Measurements from ENCODE around the gene GLOD5. TPM values are rescaled to one million over a fixed set of nuclear protein-coding genes. Genes with fewer than 3 reads are reported as not detected.

The GLOD5 gene
- total and polyA plus RNA-seq, 9 of the 15 experiments (the other 6 are each of a cell fraction or from before 2014, with no cell fraction given): 0.27 to 4.4 (median 2.2) TPM

- peak; percentile 71 for ATAC-seq
Observed at GRCh38 chrX:48823053-48823452, 61.5 kb downstream of the GLOD5 start.

More at GRCh38 chrX:48823053-48823452, 61.5 kb downstream of the GLOD5 start:
- peak in 1 of 4 experiments; percentile 36 for DNase-seq (ENCODE audit: extremely low read depth in 1 of 4, low spot score in 3 of 4)
- POLR2A ChIA-PET: no interaction called here
- H3K4me2 ChIP-seq (ENCODE audit: insufficient read depth, low read length): no peak overlapping the region
- no peak overlapping the region; a peak in 1 of 4 replicates for H3K9ac ChIP-seq (ENCODE audit: insufficient read depth in 1 of 2, low read depth in 2 of 2, low read length in 2 of 2)
- H3K27ac ChIP-seq (ENCODE audit: extremely low read depth, low read depth, low read length): no peak overlapping the region
- no TSS peak for BruUV-seq (replicated peaks)
- no peak overlapping the region for H2AFZ ChIP-seq (ENCODE audit: low read depth, low read length)
- intact Hi-C loops (cut with micrococcal nuclease) (no loop called here), in situ Hi-C loops (cut with MboI) (no loop called here)
- WGBS (ENCODE audit: insufficient coverage, low coverage, missing lambda C conversion rate): 82% methylated on average over 6 of the region's 6 CpGs
- no peak overlapping the region for H3K4me3 ChIP-seq
- TF ChIP-seq CREB1 (IDR thresholded peaks at IDR 0.05): no peak
- no peak for TF ChIP-seq CREB1 (CRISPR knock-in tag; IDR thresholded peaks at IDR 0.05)
- no peak for TF ChIP-seq ZNF354B (CRISPR knock-in tag; IDR thresholded peaks at IDR 0.05)
- TF ChIP-seq PRDM10 (IDR thresholded peaks at IDR 0.05; ENCODE audit: partially characterized antibody): peak; percentile 92
- no peak for TF ChIP-seq AFF1 (IDR thresholded peaks at IDR 0.05; ENCODE audit: low read depth in 1 of 2, partially characterized antibody in 2 of 2)
- no peak for TF ChIP-seq SMARCA5 (IDR thresholded peaks at IDR 0.05)
- CTCF ChIA-PET (ENCODE audit: low intra/inter-chr PET ratio): no interaction called here
- FAIRE-seq: no peak
- H3K79me2 ChIP-seq (ENCODE audit: control insufficient read depth, insufficient read depth, low read length): no peaks in the 10 kb centered on the region
- no peaks in the 10 kb centered on the region for H3K27me3 ChIP-seq (ENCODE audit: control insufficient read depth in 2 of 2, insufficient read depth in 2 of 2, low read length in 2 of 2)
- peaks cover 0 to 4% of the 10 kb centered on the region in 2 experiments; a peak in 2 of 5 replicates for H3K4me1 ChIP-seq (replicated peaks in 1 of 2; ENCODE audit: control insufficient read depth in 2 of 2, insufficient read depth in 2 of 2, low read length in 2 of 2)
- no peaks in the 10 kb centered on the region for H3K9me1 ChIP-seq (ENCODE audit: control insufficient read depth, insufficient read depth, low read length)
- no peaks in the 10 kb centered on the region for H4K20me1 ChIP-seq (replicated peaks; ENCODE audit: control insufficient read depth, insufficient read depth, low read length)
- H3K36me3 ChIP-seq (ENCODE audit: control insufficient read depth, insufficient read depth, low read length): peaks cover 43% of the 10 kb centered on the region; the same call in 2 of the 3 replicates
- H3K9me3 ChIP-seq (replicated peaks; ENCODE audit: control insufficient read depth, insufficient read depth, low read depth, low read length): peaks cover 2% of the 10 kb centered on the region; the same call in 1 of the 2 replicates

Small RNA genes lying within 50 kb of the gene (small RNA-seq; reads per million reads assigned to genes)
- gene RNU6-1056P: not detected
- gene RNU6-29P: not detected

Other genes starting within 250 kb of the GLOD5 start
Only the 7 nearest of the 17 such genes appear.
- gene WAS, start 77.9 kb upstream of the GLOD5 start, total RNA-seq (2014; rRNA removed): 8.8 and 9.7 TPM in 2 replicates
- gene WAS, start 77.9 kb upstream of the GLOD5 start, total RNA-seq (2014; rRNA removed; fragmentation: Illumina TruSeq; extraction: Trizol): 2.4 and 2.9 TPM in 2 replicates
- gene WAS, start 77.9 kb upstream of the GLOD5 start, total RNA-seq (2015; rRNA removed; fragmentation: Illumina TruSeq; extraction: Trizol): 5.9 and 7.9 TPM in 2 replicates
- 10.8 and 15.7 TPM in 2 replicates for gene WAS, start 77.9 kb upstream of the GLOD5 start, total RNA-seq (2021)
- gene WAS, start 77.9 kb upstream of the GLOD5 start, polyA plus RNA-seq (2011; rRNA removed): 1.2 and 20.4 TPM in 2 replicates
- 16.1 and 17.7 TPM in 2 replicates for gene WAS, start 77.9 kb upstream of the GLOD5 start, polyA plus RNA-seq (2014; fragmentation: Illumina TruSeq; extraction: Trizol)
- gene WAS, start 77.9 kb upstream of the GLOD5 start, polyA plus RNA-seq (2014; fragmentation: Nextera tagmentation; extraction: Ambion mirVana): under 1 TPM; 0.11 to 0.25 TPM
- gene WAS, start 77.9 kb upstream of the GLOD5 start, polyA plus RNA-seq (2014; rRNA removed): 3.8 and 4.3 TPM in 2 replicates
- gene SUV39H1, start 65.0 kb upstream of the GLOD5 start, total RNA-seq (2014; rRNA removed): 21.7 and 29.1 TPM in 2 replicates
- gene SUV39H1, start 65.0 kb upstream of the GLOD5 start, total RNA-seq (2014; rRNA removed; fragmentation: Illumina TruSeq; extraction: Trizol): 11.5 and 13.1 TPM in 2 replicates
- 17.9 and 19.0 TPM in 2 replicates for gene SUV39H1, start 65.0 kb upstream of the GLOD5 start, total RNA-seq (2015; rRNA removed; fragmentation: Illumina TruSeq; extraction: Trizol)
- gene SUV39H1, start 65.0 kb upstream of the GLOD5 start, total RNA-seq (2021): 31.9 and 34.7 TPM in 2 replicates
- gene SUV39H1, start 65.0 kb upstream of the GLOD5 start, polyA plus RNA-seq (2011; rRNA removed): 13.8 and 26.0 TPM in 2 replicates
- gene SUV39H1, start 65.0 kb upstream of the GLOD5 start, polyA plus RNA-seq (2014; fragmentation: Illumina TruSeq; extraction: Trizol): 32.1 and 33.5 TPM in 2 replicates
- gene SUV39H1, start 65.0 kb upstream of the GLOD5 start, polyA plus RNA-seq (2014; fragmentation: Nextera tagmentation; extraction: Ambion mirVana): 1 to 10 TPM; 4.7 to 6.5 TPM
- 19.0 and 19.4 TPM in 2 replicates for gene SUV39H1, start 65.0 kb upstream of the GLOD5 start, polyA plus RNA-seq (2014; rRNA removed)
- gene GATA1, start 24.8 kb downstream of the GLOD5 start, total RNA-seq (2014; rRNA removed): 205 and 244 TPM in 2 replicates
- 45.4 and 62.0 TPM in 2 replicates for gene GATA1, start 24.8 kb downstream of the GLOD5 start, total RNA-seq (2014; rRNA removed; fragmentation: Illumina TruSeq; extraction: Trizol)
- 115 and 116 TPM in 2 replicates for gene GATA1, start 24.8 kb downstream of the GLOD5 start, total RNA-seq (2015; rRNA removed; fragmentation: Illumina TruSeq; extraction: Trizol)
- gene GATA1, start 24.8 kb downstream of the GLOD5 start, total RNA-seq (2021): 291 and 297 TPM in 2 replicates
- 74.3 and 167 TPM in 2 replicates for gene GATA1, start 24.8 kb downstream of the GLOD5 start, polyA plus RNA-seq (2011; rRNA removed)
- 273 and 284 TPM in 2 replicates for gene GATA1, start 24.8 kb downstream of the GLOD5 start, polyA plus RNA-seq (2014; fragmentation: Illumina TruSeq; extraction: Trizol)
- 10 to 100 TPM; 11.9 to 97.4 TPM for gene GATA1, start 24.8 kb downstream of the GLOD5 start, polyA plus RNA-seq (2014; fragmentation: Nextera tagmentation; extraction: Ambion mirVana)
- 206 and 246 TPM in 2 replicates for gene GATA1, start 24.8 kb downstream of the GLOD5 start, polyA plus RNA-seq (2014; rRNA removed)
- 60.0 and 71.2 TPM in 2 replicates for gene HDAC6, start 40.3 kb downstream of the GLOD5 start, total RNA-seq (2014; rRNA removed)
- 59.0 and 66.5 TPM in 2 replicates for gene HDAC6, start 40.3 kb downstream of the GLOD5 start, total RNA-seq (2014; rRNA removed; fragmentation: Illumina TruSeq; extraction: Trizol)
- gene HDAC6, start 40.3 kb downstream of the GLOD5 start, total RNA-seq (2015; rRNA removed; fragmentation: Illumina TruSeq; extraction: Trizol): 48.9 and 52.3 TPM in 2 replicates
- gene HDAC6, start 40.3 kb downstream of the GLOD5 start, total RNA-seq (2021): 83.1 and 91.8 TPM in 2 replicates
- 85.5 and 150 TPM in 2 replicates for gene HDAC6, start 40.3 kb downstream of the GLOD5 start, polyA plus RNA-seq (2011; rRNA removed)
- 69.1 and 86.3 TPM in 2 replicates for gene HDAC6, start 40.3 kb downstream of the GLOD5 start, polyA plus RNA-seq (2014; fragmentation: Illumina TruSeq; extraction: Trizol)
- 10 to 100 TPM; 29.9 to 31.4 TPM for gene HDAC6, start 40.3 kb downstream of the GLOD5 start, polyA plus RNA-seq (2014; fragmentation: Nextera tagmentation; extraction: Ambion mirVana)
- 86.0 and 101 TPM in 2 replicates for gene HDAC6, start 40.3 kb downstream of the GLOD5 start, polyA plus RNA-seq (2014; rRNA removed)
- not detected in 2 replicates for gene ERAS, start 64.8 kb downstream of the GLOD5 start, total RNA-seq (2014; rRNA removed)
- gene ERAS, start 64.8 kb downstream of the GLOD5 start, total RNA-seq (2014; rRNA removed; fragmentation: Illumina TruSeq; extraction: Trizol): not detected in 2 replicates
- gene ERAS, start 64.8 kb downstream of the GLOD5 start, total RNA-seq (2015; rRNA removed; fragmentation: Illumina TruSeq; extraction: Trizol): not detected in 2 replicates
- not detected in 2 replicates for gene ERAS, start 64.8 kb downstream of the GLOD5 start, total RNA-seq (2021)
- gene ERAS, start 64.8 kb downstream of the GLOD5 start, polyA plus RNA-seq (2011; rRNA removed): 0.07 and 0.11 TPM in 2 replicates
- not detected in 2 replicates for gene ERAS, start 64.8 kb downstream of the GLOD5 start, polyA plus RNA-seq (2014; fragmentation: Illumina TruSeq; extraction: Trizol)
- gene ERAS, start 64.8 kb downstream of the GLOD5 start, polyA plus RNA-seq (2014; fragmentation: Nextera tagmentation; extraction: Ambion mirVana): not detected
- 0.12 TPM in 1 of 2 replicates, not detected in the other for gene ERAS, start 64.8 kb downstream of the GLOD5 start, polyA plus RNA-seq (2014; rRNA removed)
- gene PCSK1N, start 73.9 kb downstream of the GLOD5 start, total RNA-seq (2014; rRNA removed): 0.54 and 0.61 TPM in 2 replicates
- gene PCSK1N, start 73.9 kb downstream of the GLOD5 start, total RNA-seq (2014; rRNA removed; fragmentation: Illumina TruSeq; extraction: Trizol): not detected in 2 replicates
- not detected in 2 replicates for gene PCSK1N, start 73.9 kb downstream of the GLOD5 start, total RNA-seq (2015; rRNA removed; fragmentation: Illumina TruSeq; extraction: Trizol)
- 0.36 and 0.55 TPM in 2 replicates for gene PCSK1N, start 73.9 kb downstream of the GLOD5 start, total RNA-seq (2021)
- gene PCSK1N, start 73.9 kb downstream of the GLOD5 start, polyA plus RNA-seq (2011; rRNA removed): 0.16 TPM in 1 of 2 replicates, not detected in the other
- not detected in 2 replicates for gene PCSK1N, start 73.9 kb downstream of the GLOD5 start, polyA plus RNA-seq (2014; fragmentation: Illumina TruSeq; extraction: Trizol)
- not detected for gene PCSK1N, start 73.9 kb downstream of the GLOD5 start, polyA plus RNA-seq (2014; fragmentation: Nextera tagmentation; extraction: Ambion mirVana)
- 0.07 and 0.85 TPM in 2 replicates for gene PCSK1N, start 73.9 kb downstream of the GLOD5 start, polyA plus RNA-seq (2014; rRNA removed)
- gene TIMM17B, start 136.0 kb downstream of the GLOD5 start, total RNA-seq (2014; rRNA removed): 122 and 171 TPM in 2 replicates
- gene TIMM17B, start 136.0 kb downstream of the GLOD5 start, total RNA-seq (2014; rRNA removed; fragmentation: Illumina TruSeq; extraction: Trizol): 45.7 and 66.0 TPM in 2 replicates
- gene TIMM17B, start 136.0 kb downstream of the GLOD5 start, total RNA-seq (2015; rRNA removed; fragmentation: Illumina TruSeq; extraction: Trizol): 94.8 and 95.4 TPM in 2 replicates
- 156 and 158 TPM in 2 replicates for gene TIMM17B, start 136.0 kb downstream of the GLOD5 start, total RNA-seq (2021)
- 115 and 134 TPM in 2 replicates for gene TIMM17B, start 136.0 kb downstream of the GLOD5 start, polyA plus RNA-seq (2011; rRNA removed)
- gene TIMM17B, start 136.0 kb downstream of the GLOD5 start, polyA plus RNA-seq (2014; fragmentation: Illumina TruSeq; extraction: Trizol): 140 and 176 TPM in 2 replicates
- gene TIMM17B, start 136.0 kb downstream of the GLOD5 start, polyA plus RNA-seq (2014; fragmentation: Nextera tagmentation; extraction: Ambion mirVana): 10 to 100 TPM in 1 of 2 experiments, 1 to 10 TPM in 1; 9.9 to 69.0 TPM
- gene TIMM17B, start 136.0 kb downstream of the GLOD5 start, polyA plus RNA-seq (2014; rRNA removed): 176 and 184 TPM in 2 replicates